Lower leg skin (tissue), 4 donors: ENCODE results near the gene FAM151A. TPM values are rescaled to one million over a fixed set of nuclear protein-coding genes. Genes with fewer than 3 reads are reported as not detected.
A peak's percentile ranks its signal among the peaks of the same experiment; 100 is the strongest.

ENCODE experiments used
- DNase-seq, 2 donors: peaks; one replicate each; pipeline ENCODE4 v3.0.0-alpha.2; 2019; ENCODE audit warnings: low spot score in 2 of 2
- H3K4me3 ChIP-seq: fragments of 200-600 bp; sonication (generic); 2 replicates; pipeline ENCODE4 v1.5.1; 2017; ENCODE audit warnings: mild to moderate bottlenecking, low read depth; ENCODE audit not compliant: poor library complexity, severe bottlenecking
- POLR2A ChIP-seq, 2 donors: fragments of 450-650 bp; IDR thresholded peaks; one replicate each; pipeline ENCODE4 v1.6.1; 2016 to 2017; ENCODE audit warnings: antibody characterized with exemption in 2 of 2, mild to moderate bottlenecking in 1 of 2, moderate library complexity in 1 of 2
- WGBS, 2 donors: methylation state at CpG; one replicate each; pipeline ENCODE4 v1.1.5; 2018; 5-methylcytosine and 5-hydroxymethylcytosine counted together
- intact Hi-C: fragments of 100-400 bp; cut with DNase I; formaldehyde crosslinking; loops from one replicate; pipeline ENCODE4 v1.15.0; 2023; ENCODE audit warnings: low total_unique reads
- total RNA-seq, 4 donors: library from RNA; depleted of rRNA; stranded (reverse); fragments of >200 nt; gene quantifications; one replicate each; pipeline ENCODE4 v1.1.0, GENCODE V29; 2016
- TF ChIP-seq, protein P1 (sequence below), 3 donors: fragments of 450-650 bp; IDR thresholded peaks; one replicate each; pipeline ENCODE4 v1.5.1; 2016; ENCODE audit warnings: antibody characterized with exemption in 3 of 3, mild to moderate bottlenecking in 3 of 3, moderate library complexity in 2 of 3

FAM151A gene
- total RNA-seq, 4 donors from 2014 or later, result not detected

- no peak overlapping the region for H3K4me3 ChIP-seq
- intact Hi-C loops, result no loop called here
- DNase-seq, result peak in 1 of 2 donors; percentile 60
- TF ChIP-seq, protein P1, sequence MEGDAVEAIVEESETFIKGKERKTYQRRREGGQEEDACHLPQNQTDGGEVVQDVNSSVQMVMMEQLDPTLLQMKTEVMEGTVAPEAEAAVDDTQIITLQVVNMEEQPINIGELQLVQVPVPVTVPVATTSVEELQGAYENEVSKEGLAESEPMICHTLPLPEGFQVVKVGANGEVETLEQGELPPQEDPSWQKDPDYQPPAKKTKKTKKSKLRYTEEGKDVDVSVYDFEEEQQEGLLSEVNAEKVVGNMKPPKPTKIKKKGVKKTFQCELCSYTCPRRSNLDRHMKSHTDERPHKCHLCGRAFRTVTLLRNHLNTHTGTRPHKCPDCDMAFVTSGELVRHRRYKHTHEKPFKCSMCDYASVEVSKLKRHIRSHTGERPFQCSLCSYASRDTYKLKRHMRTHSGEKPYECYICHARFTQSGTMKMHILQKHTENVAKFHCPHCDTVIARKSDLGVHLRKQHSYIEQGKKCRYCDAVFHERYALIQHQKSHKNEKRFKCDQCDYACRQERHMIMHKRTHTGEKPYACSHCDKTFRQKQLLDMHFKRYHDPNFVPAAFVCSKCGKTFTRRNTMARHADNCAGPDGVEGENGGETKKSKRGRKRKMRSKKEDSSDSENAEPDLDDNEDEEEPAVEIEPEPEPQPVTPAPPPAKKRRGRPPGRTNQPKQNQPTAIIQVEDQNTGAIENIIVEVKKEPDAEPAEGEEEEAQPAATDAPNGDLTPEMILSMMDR (IDR thresholded peaks at IDR 0.05), result no peak
- no peak for TF ChIP-seq POLR2A (IDR thresholded peaks at IDR 0.05)
- WGBS, 2 donors, result 97 to 98% methylated on average over 18 of the region's 18 CpGs
These were observed 12.4 kb downstream of the FAM151A start for GRCh38 chr1:54610601-54611580.

GRCh38 chr1:54610048-54610447, 13.3 kb downstream of the FAM151A start:
- peak in 1 of 2 donors; percentile 67 for DNase-seq
- 81 to 83% methylated on average over 5 to 6 of the region's 6 CpGs for WGBS, 2 donors

GRCh38 chr1:54609301-54609921, 13.9 kb downstream of the FAM151A start:
- no peak overlapping the region for H3K4me3 ChIP-seq
- no peak for TF ChIP-seq POLR2A (IDR thresholded peaks at IDR 0.05)
- TF ChIP-seq, protein P1 (IDR thresholded peaks at IDR 0.05), result no peak
- peak in 1 of 2 donors; percentile 78 for DNase-seq
- intact Hi-C loops, result no loop called here
- WGBS, 2 donors, result 71 to 83% methylated on average over 4 to 10 of the region's 16 CpGs

More at GRCh38 chr1:54610048-54610447, 13.3 kb downstream of the FAM151A start:
- H3K4me3 ChIP-seq, result no peak overlapping the region
- TF ChIP-seq, protein P1 (IDR thresholded peaks at IDR 0.05), result no peak
- no peak for TF ChIP-seq POLR2A (IDR thresholded peaks at IDR 0.05)
- intact Hi-C loops, result no loop called here

DNA sequence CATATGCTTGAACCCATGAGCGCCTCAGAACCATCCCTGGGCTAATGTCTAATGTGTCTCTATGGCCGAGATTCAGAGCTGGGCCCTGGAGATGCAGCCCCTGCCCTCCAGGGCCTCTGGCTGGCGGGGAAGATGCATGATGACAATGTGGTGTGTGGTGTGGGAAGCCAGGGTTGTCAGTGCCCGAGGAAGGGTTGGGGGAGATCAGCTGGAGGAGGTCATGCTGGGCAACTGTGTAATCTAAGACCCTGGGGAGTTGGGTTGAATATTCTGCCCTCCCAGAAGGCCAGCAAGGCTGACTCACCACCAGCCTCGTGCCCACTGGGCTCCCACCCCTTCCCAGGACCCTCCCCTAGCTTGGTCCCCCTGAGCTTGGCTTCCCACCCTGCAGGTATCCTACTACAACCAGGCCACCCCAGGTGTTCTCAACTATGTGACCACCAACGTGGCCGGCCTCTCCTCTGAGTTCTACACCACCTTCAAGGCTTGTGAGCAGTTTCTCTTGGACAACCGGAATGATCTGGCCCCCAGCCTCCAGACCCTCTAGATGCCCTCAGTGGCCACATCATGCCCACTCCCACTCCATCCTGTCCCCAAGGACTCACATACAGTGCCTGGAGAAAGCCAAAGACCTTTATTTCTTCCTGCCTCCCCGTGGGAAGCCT, 14.6 kb downstream of the FAM151A start:
- peak in 1 of 2 donors; percentile 18 for DNase-seq
- WGBS, 2 donors, result 86 to 88% methylated on average over 9 of the region's 9 CpGs
- TF ChIP-seq, protein P1 (IDR thresholded peaks at IDR 0.05), result no peak
- TF ChIP-seq POLR2A (IDR thresholded peaks at IDR 0.05), result no peak
- no peak overlapping the region for H3K4me3 ChIP-seq
- intact Hi-C loops, result no loop called here

- H3K4me3 ChIP-seq, result no peak overlapping the region
- 91 to 94% methylated on average over 19 of the region's 19 CpGs for WGBS, 2 donors
- intact Hi-C loops, result no loop called here
- DNase-seq, result peak in 1 of 2 donors; percentile 52
- TF ChIP-seq POLR2A (IDR thresholded peaks at IDR 0.05), result no peak
- TF ChIP-seq, protein P1 (IDR thresholded peaks at IDR 0.05), result no peak
These were observed 15.3 kb downstream of the FAM151A start for GRCh38 chr1:54607821-54608565.
